NCI-H460 (cell line): ENCODE data around the gene CSTB. TPM values are rescaled to one million over a fixed set of nuclear protein-coding genes. Genes with fewer than 3 reads are reported as not detected.

Source experiments
- DNase-seq: peaks from one replicate; pipeline ENCODE4 v3.0.0-alpha.2; 2016; ENCODE audit warnings: low read depth; ENCODE audit errors: extremely low read depth
- total RNA-seq: library from RNA; depleted of rRNA; stranded (reverse); fragments of >200 nt; shearing (Covaris generic); gene quantifications from 2 replicates; pipeline ENCODE4 v1.2.3, GENCODE V29; 2014

The CSTB gene
- total RNA-seq, 1 experiment from 2014 or later, result 30.5 TPM

DNA sequence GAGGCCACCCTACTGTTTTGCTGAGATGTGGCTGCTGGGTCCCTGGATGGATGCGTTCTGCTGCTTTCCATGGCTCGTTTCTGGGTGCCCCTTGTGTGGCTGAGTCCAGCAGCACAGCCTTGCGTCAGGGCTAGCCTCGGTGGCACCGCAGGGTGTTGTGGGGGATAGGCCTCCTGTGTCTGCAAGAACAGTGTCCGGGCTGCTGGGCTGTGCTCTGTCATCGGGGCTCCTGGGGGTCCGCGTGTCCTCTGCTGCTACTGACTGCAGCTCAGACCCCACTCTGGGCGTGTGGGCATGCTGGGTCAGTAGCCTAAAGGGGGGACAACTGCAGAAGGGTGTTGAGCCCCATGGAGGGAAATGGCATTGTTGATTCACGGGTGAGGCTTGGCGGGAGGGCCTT lies 18.2 kb upstream of the CSTB start:
- DNase-seq, result no peak

DNA sequence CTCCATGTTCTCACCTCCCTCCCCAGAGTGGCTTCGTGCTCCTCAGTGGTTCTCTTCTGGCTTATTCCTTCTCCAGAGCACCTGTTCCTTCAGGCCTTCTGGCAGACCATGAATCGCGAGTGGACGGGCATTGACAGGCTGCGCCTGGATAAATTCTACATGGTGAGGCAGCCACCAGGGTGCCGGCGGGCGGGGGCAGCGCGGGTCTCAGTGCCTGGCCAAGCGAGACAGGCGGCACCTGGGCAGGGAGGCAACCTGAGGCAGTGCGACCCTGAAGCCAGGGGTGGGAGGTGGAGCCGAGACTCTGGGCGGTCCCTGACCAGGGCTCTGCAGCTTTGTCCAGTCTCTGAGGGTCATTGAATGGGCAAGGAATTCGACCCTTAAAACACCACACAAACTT lies 17.1 kb upstream of the CSTB start:
- DNase-seq, result no peak

DNA sequence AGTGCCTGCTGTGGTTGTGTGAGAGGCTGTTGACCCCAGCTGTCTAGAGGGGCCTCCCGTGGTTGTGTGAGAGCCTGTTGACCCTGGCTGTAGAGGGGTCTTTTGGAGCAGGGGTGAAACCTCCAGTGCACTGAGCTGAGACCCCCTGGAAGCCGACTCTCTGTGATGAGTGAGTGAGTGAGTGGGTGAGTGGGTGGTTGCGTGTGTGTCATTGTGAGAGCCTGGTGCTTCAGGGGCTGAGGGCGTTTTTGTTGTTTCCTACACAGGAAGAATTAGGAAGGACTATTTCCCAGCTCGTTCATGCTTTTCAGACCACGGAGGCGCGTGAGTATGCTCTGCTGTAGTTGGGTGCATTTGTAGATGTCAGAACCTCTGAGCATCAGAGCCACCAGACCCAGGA lies 16.3 kb upstream of the CSTB start:
- DNase-seq, result no peak

DNA sequence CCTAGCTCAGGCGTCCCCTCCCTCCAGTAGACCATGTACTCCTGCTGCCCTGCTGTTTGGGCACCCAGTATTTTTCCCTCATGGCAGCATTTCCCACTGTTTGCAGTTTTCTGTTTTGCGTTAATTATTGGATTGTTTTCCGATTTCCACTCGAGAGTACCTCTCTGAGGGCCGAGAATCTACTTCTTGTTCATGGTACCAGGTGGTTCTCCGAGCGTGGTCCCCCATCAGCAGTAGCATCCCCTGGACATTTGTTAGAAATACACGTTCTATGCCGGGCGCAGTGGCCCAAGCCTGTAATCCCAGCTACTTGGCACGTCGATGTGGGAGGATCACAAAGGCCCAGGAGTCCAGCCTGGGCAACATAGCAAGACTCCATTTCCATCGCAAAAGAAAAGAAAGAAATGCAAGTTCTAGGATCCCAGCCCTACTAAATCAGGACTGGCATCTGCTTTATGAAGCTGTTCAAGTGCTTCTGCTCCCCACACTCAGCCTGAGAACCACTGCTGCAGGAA lies 14.0 kb upstream of the CSTB start:
- DNase-seq, result no peak

DNA sequence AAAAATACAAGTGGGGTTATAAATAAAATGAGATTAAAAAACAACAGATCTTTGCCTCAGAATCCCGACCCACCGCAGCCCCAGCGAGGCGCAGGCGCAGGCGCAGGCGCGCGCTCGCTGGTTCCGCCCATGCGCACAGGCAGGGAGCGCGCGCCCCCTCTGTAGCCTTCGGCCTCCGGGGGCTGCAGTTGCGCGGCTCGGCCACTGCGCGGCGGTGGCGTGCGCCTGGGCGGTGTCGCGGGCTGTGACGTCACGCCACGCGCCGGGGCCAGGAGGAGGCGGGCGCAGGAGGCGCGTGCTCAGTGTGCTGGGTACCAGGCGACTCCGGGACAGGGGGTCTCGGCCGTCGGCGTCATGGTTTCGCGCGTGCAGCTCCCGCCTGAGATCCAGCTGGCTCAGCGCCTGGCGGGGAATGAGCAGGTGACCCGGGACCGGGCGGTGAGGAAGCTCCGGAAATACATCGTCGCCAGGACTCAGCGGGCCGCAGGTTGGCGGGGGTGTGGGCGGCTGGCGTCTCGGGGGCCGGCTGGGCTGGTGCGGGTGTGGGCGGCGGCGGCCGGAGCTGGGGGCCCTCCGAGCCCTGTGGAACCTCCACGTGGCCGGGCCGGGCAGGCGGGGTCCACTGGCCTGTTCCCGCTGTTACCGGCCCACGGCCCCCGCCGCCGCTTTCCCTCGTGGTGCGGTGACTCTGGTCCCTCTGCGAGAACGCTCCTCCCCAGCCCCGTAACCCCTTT lies 13.3 kb upstream of the CSTB start, which contains the start of gene RRP1:
RRP1 (plus strand) TSS at position 302 of the 734 bp plus-strand sequence; CDS start at position 355, 53 bp downstream.
- DNase-seq, result peak; percentile 80

DNA sequence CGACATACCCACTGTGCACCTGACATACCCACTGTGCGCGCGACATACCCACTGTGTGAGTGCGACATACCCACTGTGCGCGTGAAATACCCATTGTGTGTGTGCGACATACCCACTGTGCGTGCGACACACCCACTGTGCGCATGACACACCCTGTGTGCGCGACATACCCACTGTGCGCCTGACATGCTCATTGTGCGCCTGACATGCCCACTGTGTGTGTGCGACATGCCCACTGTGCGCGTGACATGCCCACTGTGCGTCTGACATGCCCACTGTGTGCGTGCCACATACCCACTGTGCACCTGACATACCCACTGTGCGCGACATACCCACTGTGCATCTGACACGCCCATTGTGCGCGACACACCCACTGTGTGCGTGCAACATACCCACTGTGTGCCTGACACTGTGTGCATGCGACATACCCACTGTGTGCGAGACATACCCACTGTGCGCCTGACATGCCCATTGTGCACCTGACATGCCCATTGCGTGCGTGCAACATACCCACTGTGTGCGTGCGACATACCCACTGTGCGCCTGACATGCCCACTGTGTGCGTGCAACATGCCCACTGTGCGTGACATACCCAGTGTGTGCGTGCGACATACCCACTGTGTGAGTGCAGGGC lies 10.8 kb upstream of the CSTB start:
- no peak for DNase-seq

DNA sequence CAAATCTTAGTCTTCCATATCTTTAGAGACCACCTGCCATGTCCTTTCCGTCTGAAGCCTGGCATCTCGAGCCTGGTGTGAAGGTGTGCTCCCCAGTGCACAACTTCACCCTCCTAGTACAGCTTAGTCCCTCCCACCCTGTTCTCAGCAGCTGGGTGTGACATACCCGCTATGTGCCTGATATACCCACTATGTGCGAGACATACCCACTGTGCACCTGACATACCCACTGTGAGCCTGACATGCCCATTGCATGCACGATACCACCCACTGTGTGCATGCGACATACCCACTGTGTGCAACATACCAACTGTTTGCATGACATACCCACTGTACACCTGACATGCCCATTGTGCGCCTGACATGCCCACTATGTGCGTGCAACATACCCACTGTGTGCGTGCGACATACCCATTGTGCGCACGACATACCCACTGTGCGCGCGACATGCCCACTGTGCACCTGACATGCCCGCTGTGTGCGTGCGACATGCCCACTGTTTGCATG lies 10.2 kb upstream of the CSTB start:
- no peak for DNase-seq

DNA sequence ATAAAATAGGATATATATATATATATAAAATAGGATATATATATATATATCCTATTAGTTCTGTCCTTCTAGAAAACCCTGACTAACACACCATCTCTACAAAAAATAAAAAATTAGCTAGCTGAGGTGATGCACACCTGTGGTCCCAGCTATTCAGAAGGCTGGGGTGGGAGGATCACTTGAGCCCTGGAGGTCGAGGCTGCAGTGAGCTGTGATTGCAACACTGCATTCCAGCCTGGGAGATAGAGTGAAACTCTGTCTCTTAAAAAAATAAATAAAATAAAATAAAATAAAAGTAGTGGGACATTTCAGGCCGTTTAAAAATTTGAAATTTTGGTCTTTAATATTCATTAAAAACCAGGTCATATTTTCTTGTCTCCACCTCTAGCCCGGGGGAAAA lies 9.0 kb upstream of the CSTB start:
- no peak for DNase-seq

DNA sequence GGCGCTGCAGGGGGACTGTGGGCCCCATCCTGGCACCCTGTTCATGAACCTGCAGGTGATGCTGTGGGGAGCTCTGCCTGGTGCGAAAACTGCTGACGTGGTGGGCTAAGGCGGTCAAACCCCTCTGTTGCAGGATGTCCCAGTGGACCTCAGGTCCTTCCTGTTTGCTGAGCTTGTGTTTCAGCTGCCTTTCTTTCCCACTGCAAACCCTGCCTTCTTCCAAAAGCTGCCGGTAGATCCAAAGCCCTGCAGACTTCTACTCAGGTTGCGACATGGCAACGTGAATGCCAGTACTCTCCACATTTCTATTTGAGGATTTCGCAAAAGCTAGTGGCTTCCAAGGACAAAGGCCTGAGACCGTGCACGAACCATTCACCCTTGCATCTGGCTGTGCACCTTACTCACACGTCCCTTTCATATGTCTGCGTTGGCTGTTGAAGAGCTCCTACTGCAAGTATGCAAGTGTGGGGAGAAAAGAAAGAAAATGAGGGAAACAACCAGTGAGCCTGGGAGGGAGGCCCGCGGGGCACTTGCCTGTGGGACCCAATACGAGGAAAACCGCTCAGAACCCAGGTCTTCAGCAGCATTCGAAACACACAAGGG lies 7.1 kb upstream of the CSTB start:
- DNase-seq, result no peak

DNA sequence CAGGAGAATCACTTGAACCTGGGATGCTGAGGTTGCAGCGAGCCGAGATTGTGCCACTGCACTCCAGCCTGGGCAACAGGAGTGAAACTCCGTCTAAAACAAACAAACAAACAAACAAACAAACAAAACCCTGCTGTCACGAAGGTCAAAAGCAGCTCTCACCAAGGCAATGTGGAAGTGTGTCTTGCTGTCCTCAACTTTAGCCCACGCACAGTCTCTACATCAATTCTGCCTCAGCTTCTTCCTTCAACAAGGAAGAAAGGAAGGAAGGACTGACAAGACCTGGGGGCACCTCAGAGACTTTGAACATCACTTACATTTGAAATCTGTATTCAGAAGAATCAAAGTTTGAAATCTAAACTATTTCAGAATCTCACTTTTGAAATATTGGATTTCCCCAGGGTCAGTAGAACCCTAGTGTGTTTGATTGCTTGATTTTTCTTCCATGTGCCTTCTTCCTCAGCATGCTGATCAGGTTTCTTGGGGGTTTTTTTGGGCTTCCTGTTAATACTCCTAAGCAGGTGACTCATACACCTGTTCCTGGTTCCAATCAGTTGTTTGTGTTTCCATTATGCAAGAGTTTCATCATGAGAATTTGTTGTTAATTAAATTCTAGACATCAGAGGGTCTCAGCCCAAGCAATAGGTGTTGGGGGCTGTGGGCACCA lies 6.5 kb upstream of the CSTB start:
- DNase-seq, result no peak

DNA sequence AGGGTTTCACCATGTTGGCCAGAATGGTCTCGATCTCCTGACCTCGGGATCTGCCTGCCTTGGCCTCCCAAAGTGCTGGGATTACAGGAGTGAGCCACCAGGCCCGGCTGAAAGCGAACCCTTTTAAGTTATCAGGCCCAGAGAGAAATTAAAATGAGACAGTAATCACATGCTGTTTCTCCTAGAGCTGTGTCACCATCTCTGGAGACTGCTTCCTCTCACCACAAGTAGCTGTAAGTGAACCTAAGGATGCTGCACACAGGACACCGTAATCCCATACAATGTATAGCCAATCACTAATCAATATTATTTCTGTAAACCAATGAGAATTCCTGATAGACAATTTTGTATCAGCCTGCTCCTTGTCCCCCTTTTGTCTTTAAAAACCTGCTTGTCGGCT lies 5.7 kb upstream of the CSTB start:
- no peak for DNase-seq

DNA sequence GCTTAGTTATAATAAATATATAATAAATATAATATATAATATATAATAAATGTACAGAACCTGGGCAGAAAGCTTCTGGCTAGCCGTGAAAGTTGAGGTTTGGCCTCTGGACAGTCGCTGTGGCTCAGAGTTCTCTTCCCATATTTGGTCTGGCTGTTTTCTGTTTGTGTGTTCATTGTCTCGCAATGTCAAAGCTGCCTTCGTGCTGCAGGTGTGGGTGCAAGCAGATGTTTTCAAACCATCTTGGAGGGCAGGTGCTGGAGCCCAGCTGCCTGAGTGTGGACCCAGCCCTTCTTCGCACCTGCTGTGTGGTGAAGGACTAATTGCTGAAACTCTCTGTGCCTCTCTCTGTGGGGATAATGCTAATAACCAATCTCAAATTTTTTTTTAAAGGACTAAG lies 3.6 kb upstream of the CSTB start:
- DNase-seq, result no peak

DNA sequence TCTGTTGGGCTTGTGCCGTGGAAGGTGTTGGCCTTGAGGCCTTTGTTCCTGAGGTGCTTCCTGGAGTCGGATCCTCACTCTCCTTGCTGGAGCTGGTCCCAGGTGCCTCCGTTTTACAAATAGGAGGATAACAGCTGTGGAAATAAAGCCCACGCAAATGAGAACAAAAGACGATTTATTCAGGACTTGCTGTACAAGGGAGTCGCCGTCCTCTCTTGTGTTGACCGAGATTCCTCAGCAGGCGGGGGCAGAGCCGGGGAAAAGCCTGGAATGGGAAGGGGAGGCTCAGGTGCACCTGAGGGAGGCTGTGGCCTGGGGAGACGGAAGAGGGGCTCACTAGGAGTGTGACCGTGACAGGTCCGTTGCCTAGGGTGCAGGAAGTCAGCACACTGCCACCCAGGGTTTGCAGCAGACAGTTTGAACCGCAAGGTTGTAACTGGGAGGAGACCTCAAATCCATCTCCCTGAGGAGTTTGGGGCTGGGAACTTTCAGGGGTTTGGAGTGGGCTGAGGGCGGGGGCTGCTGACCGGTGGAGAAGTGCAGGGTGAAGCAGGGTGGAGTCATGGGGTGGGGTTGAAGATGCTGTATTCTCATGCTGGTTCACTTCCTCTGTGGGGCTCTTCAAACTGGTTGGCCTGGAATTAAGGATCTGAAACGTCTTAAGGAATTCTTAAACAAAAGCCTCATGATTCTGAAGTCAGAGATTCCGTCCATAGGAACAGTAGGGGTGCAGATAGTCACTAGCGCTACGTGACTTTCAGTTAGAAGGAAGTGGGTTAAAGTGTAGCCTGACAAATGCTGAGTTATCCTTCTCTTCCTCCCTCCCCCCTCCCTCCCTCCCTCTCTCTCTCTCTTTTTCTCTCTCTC lies 2.6 kb upstream of the CSTB start:
- DNase-seq, result no peak

DNA sequence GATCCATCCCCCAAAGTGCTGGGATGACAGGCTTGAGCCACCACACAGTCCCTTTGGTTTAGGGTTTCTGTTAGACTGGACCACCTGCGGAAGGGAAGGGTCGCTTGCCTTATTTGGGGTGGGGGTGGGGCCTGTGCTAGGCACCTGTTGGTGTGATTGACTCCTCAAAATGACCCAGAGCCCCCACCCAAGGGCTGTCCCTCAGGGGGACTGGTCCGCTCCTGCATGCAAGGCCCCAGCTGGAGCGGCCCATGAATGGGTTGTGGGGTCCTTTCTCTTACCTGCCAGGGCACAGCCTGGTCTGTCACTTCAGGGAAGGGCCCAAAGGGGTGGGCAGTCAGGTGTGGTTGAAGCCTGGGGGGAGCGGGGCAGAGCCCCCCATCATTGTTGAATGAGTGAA lies 1.8 kb upstream of the CSTB start:
- DNase-seq, result no peak

DNA sequence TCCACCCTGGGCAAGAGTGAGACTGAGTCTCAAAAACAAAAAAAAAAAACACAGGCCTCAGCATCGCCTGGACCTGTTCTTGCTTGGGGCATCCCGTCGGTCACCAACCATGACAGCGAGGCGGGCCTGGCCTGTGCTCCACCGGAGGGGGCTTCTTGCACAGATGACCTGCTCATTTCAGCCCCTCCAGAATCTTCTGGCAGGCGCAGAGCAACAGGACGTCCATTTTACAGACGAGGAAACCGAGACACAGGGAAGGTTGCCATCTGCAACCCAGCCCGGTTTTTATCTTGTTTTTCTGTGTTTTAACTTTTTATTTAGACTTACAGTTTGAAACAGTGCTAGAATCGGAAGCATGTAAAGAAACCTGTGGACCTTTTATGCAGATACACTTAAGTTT lies 918 bp downstream of the CSTB start:
- DNase-seq, result no peak

DNA sequence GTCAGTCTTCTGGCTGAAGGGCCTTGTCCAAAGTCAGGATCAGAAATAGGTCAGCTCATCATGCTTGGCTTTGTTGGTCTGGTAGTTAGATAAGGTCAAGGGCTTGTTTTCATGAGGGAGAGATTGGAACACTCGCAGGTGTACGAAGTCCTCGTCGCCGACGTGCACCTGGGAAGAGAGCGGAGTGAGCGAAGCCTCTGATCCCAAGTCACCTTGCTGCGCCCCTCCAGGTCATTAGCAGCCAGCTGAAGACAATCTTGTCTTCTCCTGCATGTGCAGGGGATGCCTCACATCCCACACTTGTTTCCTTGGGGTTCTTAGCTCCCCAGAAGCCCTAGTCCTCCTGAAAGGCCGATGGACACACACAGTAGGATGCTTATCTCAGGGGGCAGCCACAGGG lies 1.9 kb downstream of the CSTB start:
- no peak for DNase-seq

DNA sequence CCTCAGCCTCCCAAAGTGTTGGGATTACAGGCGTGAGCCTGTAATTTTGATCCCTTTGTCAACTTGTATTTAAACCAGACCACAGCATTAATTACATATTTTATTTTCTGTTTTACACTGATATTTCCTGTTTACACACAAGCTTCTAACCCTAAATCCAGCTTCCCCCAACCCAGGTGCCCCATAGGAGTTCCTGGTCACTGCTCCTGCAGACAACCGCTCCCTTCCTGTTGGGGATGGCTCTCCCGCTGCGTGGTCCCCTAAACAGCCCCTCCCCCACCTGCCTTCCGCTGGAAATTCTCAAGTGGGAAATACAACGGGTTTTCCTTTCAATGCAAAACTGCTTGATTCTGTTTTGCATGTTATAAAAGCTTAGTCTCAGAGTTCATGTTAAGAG lies 3.7 kb downstream of the CSTB start:
- DNase-seq, result no peak

DNA sequence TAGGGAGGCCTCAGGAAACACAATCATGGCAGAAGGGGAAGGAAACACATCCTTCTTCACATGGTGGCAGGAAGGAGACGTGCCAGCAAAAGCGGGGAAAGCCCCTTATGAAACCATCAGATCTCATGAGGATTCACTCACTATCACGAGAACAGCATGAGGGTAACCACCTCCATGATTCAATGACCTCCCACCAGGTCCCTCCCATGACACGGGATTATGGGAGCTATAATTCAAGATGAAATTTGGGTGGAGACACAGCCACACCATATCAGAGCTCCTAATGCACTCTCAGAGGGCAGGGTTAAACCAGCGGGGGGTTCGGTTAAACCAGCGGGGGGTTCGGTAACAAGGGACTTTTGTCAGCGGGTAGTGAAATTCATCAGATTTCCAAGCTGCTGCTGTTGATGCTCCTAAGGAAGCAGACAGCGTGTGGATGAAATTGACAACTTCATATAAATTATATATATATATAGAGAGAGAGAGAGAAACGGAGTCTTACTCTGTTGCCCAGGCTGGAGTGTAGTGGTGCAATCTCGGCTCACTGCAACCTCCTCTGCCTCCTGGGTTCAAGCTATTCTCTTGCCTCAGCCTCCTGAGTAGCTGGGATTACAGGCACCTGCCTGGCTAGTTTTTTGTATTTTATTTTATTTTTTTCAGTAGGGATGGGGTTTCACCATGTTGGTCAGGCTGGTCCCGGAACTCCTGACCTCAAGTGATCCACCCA lies 4.2 kb downstream of the CSTB start:
- no peak for DNase-seq

DNA sequence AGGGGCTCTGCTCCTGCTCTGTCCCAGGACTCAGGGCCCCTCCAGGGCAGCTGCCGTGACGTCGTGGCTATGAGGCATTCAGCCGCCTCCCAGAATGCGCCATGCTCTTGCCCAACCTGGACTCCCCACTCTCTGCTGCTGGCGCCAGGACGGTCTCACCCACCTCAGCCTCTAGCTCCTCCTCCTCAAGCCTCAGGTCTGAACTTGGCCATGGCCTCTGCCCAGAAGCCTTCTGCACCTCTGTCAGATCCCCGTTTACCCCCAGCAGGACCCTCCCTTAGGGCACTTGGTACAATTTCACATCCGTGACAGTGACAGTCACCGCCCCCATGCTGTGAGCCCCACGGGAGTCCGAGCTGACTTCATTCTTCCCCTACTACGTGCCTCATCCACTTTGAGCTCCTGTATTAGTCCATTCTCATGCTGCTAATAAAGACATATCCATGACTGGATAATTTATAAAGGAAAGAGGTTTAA lies 4.9 kb downstream of the CSTB start:
- no peak for DNase-seq
